Mammary epithelial cell (primary cell): Measurements from ENCODE around the gene ZCCHC2.

Experiments used
- CTCF ChIP-seq, 2 donors: IDR thresholded peaks in 1 of 2; conservative IDR thresholded peaks in 1 of 2; 2 replicates each; pipeline ENCODE4 v1.5.1; 2011 to 2012; ENCODE audit warnings: inconsistent platforms in 2 of 2, low read length in 2 of 2, mild to moderate bottlenecking in 2 of 2, control low read depth in 1 of 2, low read depth in 1 of 2; ENCODE audit not compliant: insufficient read depth in 1 of 2; ENCODE audit errors: extremely low read depth in 1 of 2
- EZH2 ChIP-seq: IDR thresholded peaks from 2 replicates; pipeline ENCODE4 v1.6.1; 2012; ENCODE audit warnings: low read length, inconsistent platforms, borderline replicate concordance

GRCh38 chr18:62607708-62608428 is 85.0 kb downstream of the ZCCHC2 start:
- TF ChIP-seq CTCF (conservative IDR thresholded peaks at IDR 0.05 in 1 of 2, IDR thresholded peaks at IDR 0.05 in 1 of 2; ENCODE audit: extremely low read depth in 1 of 2, insufficient read depth in 1 of 2, low read depth in 1 of 2, low read length in 2 of 2) (no peak), EZH2 (no peak)
